Glomerular visceral epithelial cell (primary cell): ENCODE data around the gene CILP.

Experiments
- DNase-seq: peaks from one replicate; pipeline ENCODE4 v3.0.0-alpha.2; 2016; ENCODE audit errors: extremely low spot score

Gene CILP

DNA sequence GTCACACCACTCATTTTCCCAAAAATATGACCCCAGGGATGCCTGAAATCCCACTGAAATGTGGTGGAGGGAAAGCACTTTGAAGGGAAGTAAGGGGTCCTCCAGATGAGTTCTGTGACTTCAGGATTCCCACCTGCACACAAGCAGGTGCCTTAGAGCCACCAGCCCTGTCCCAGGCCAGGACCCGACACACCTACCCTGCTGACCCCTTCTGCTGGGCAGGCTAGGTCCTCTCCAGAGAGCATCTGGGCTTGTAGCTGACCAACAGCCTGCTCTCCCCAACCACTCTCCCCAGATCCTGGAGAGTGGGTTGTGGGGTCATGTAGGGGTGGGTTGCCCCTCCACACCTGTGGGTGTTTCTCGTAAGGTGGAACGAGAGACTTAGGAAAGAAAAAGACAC lies 14.9 kb upstream of the CILP start:
- DNase-seq = no peak

DNA sequence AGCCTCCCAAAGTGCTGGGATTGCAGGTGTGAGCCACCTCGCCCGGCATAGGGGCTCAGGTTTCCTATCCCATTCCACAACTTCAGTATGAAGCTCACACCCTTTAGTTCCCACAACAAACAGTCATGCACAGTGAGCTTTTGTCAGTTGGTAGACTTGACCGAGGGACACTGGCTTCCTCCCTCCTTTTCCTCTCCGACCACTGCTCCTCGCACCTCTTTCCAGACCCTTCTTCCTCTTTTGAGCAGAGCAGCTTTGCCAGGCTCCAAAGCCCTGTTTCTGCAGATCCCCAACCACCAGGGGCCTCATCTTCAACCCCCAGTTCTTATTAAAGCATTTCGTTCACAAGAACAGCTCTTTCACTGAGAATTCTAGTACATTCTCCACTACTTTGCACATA lies 12.7 kb upstream of the CILP start:
- no peak for DNase-seq

DNA sequence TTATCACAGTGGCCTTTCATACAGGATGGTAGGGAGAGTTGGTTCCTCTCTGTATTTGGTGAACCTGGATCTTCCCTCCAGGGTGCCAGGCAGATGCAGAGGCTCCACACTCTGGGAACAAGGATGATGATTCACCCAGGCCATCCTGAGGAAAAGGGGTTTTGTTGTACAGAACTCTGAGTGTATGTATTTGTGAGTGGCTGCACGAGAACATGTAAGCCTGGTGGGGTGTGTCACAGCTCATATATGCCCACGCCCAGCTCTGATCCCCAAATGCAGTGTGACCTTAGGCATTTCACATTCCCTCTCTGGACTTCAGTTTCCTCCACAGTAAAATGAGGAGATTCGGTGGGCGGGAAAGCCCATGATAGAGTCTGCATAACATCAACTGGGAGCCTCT lies 11.6 kb upstream of the CILP start:
- no peak for DNase-seq

DNA sequence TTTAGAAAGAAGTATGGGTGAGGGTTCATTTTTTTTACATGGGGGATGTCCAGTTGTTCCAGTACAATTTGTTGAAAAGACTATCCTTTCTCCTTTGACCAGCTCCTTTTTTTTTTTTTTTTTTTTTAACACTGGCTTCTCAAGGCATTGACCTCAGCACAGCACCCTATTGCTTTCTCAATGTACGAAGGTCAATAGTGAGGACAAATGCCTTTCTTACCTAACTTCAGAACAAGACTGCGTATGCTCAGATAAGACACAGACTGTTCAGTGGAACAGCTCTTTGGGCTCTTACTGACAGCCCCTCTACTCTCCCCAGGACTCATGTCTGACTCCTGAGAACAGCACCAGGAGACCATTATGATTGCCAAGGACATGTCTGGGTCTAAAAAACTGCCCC lies 10.4 kb upstream of the CILP start:
- DNase-seq = no peak

DNA sequence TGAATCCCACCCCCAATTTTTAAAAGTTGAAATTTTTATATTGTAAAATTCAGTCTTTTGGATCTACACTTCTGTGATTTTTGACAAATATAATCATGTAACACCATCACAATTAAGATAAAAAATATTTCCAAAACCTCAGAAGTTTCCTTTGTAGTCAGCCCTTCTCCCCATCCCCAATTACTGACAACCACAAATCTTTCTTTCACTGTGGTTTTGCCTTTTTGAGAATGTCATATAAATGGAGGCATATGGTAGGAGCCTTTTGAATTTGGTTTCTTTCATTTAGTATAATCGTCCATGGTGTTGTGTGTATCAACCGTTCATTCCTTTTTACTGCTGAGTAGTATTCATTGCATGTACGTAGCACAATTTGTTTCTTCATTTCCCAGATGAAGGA lies 7.9 kb upstream of the CILP start:
- DNase-seq = no peak

DNA sequence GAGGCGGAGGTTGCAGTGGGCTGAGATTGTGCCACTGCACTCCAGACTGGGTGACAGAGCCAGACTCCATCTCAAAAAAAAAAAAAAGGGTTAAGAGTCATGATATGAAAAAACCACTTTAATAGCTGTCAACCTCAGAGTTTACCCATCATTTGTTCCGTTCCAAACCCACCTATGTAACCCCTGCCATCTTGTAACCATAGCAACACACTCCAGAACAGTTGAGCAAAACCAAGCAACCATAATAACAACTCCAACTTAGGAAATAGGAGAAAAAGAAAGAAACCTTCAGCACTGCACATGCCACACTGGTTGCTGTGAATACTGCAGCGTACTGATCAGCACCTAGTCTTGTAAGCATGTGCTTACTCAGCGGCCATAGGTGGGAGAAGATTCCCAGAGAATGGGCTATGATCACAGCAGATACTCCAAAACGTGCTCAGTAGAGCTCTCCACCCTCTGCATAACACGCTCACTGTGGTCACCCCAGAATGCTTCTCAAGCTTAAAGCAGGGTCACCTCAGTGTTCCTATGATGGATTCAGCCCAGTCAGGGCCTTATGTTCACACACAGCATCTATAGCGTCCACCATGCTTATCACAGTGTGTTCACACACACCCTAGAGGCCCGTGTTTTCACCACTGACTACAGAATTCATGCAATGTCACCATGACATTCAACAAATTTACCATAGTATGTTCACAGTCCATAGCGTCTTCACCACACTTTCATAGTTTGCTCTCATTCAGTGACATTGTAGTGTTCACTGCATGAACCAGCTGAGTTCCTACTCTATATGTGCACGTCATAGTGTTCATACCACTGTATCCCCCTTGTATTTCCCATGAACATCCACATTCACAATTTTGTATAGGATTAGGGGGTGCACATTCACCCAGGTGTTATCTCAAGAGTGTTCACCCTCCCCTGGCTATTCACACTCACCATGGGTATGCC lies 6.5 kb upstream of the CILP start:
- no peak for DNase-seq

DNA sequence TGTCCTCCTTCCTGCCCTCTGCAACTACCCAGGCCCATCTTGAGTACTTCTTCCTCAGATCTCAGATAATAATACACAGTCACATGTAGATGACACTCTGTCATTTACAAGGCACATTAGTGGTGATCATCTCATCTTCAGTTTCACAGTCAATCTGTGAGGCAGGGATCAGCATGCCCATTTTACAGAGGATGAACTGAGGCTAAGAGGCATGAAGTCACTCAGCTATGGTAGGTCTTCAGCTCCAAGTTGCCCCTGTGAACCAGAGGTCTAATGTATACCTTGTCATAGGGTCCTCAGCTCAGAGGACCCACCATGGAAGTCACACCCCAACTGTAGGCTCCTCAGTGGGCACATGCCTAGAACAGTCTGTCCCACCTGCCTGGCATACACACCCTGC lies 4.2 kb upstream of the CILP start:
- DNase-seq = no peak

DNA sequence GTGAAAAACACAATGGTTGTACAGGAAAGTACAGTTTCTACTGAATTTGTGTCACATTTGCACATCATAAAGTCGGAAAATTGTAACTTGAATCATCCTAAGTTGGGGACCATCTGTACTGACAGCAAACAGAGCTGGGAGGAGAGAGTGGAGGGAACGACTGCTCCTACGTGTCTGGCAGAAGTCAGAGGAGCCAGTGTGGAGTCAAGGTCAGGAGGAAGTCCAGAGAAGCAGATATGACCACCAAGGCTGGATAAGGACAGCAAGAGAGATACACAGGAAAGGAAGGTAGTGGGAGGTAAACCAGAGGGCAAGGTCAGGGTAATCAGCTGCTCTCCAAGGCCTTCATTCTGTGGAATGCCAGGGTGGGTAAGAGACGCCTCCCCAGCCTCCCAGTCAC lies 2.7 kb upstream of the CILP start:
- DNase-seq = no peak

DNA sequence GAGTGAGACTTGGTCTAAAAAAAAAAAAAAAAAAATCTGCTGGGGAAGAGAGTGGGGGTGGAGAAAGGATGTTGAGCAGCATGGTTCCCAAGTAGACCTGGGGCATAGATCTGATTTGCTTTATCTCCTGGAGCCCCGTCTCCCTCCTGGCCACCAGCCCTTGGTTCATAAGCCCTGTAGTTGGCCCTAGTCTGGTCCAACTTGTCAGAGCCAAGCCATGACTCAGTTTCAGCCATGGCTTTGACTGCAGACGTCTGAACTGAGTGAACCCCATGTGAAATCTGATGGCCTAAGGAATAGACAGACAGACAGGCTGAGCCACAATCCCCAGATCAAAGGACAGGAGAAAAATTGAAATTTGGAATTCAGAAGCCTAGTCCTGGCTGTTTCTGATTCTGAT lies 2.0 kb upstream of the CILP start:
- DNase-seq = no peak

DNA sequence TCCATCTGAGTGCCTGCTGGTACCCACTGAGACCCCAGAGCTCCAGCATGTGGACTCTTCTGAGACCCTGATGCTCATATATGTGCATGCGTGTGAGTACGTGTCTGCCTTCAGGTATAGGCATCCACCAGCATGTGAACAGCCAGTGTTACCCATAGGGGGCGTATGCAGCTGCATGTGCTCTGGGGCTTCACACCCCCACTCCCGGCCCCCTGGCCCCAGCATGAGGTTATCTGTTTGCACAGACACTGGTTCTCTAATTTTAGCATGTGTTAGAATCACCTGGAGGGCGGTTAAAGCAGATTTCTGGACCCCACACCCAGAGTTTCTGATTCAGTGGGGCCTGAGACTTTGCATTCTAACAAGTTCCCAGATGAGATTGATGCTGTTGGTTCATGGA lies 824 bp upstream of the CILP start:
- DNase-seq = no peak

DNA sequence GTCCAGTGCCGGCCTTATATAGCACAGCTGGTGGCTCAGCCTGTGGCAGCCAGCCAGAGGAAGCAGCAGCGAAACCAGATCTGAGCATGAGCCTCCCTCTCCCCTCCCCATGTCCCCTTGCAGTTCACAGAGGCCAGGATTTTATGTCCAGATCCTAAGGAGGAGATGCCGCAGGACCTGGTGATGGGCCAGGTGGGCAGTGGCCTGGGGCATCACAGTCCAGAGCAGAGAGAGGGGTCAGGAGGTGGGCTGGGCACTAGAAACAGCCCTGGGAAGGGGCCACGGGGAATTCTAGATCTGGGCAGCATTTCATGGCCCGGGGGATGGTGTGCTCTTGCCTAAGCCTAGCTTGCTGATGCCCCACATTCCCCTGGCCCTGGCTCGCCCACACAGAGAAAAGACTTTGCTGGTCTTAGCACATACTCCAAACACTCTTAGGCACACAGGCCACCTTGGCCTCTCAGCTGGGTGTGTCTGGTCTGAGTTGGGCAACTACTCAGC lies 259 bp upstream of the CILP start:
- DNase-seq = peak; percentile 36

DNA sequence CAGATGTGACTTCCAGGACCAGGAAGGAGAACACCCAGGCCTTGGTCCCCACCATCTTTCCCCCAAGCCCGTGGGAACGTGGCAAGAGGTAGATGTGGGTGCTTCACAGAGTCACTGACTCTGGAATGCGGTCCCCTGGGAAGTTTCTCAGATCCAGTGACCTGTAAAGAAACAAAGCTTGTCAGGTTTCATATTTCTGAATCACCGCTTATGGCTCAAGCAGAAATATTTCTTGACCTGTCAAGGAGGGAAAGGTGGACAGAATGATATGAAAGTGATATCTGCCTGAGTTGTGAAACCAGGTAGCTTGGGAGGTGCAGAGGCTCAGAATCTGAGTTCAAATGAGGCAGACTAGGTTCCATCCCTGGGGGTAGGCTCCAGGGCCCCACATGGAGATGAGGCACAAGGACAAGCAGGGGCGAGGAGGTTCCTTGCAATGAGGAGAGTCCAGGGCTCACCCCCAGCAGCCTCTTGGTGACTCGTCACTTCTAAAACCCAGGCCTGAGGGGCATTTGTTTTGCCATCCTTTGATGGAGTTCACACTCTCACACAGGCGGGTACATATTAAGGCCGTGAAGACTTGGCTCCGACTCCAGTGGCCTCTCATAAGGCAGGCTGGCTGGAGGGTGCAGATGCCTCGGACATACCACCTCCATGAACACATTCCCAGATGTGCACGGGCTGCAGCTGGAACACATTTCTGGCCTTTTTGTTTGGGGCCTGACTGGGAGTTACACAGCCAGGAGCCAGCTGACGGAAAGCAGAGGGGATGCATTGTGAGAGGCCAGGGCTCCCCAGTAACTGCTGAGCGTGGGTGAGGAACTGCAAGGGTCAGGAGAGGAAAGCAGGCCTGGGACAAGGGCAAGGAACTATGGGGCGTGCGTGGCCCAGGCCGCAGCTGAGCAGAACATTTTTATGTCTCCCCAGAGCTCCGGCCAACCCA lies 1.3 kb downstream of the CILP start:
- peak; percentile 32 for DNase-seq

DNA sequence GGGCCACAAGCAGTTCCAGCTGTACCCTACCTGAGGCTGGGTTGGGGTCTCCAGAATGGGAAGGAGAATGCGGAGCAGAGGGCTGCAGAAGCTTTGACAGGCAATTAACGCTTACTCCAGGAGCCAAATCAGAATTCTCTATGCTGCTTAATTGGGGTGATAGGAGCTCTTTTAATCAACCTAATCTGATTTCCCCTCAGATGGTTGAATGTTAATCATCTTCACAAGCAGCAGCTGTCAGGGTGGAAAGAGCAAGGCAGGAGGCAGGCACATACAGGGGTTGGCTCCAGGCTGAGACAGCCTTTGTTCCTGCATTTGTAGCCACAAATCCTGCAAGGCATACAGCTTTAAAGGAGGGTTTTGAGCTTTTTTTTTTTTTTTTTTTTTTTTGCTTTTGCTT lies 2.6 kb downstream of the CILP start:
- DNase-seq = no peak

DNA sequence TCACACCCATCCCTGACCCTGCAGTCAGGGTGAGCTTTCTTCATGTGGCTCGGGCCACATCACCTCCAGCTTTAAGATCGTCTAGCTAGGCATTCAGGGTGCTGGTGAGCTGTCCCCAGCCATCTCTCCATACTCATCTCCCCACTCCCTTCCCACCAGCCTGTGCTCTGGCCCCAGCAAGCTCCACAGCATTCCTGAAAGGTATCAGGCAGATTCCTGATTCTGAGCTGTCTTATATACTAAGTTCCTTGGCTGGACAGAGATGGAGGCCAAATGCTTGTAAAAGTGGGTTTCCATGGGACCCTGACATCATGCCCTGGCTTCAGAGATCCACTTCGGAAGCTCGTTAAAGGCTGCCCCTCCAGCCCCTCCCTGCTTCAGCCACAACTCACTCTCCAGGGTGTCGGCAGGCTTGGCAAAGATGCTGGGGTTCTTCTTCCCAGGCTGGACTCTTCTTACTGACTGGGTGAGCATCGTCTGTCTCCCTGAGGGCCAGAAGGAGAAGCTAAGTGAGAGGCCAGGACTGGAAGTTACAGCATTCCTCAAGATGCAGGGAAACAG lies 3.9 kb downstream of the CILP start:
- DNase-seq = no peak

DNA sequence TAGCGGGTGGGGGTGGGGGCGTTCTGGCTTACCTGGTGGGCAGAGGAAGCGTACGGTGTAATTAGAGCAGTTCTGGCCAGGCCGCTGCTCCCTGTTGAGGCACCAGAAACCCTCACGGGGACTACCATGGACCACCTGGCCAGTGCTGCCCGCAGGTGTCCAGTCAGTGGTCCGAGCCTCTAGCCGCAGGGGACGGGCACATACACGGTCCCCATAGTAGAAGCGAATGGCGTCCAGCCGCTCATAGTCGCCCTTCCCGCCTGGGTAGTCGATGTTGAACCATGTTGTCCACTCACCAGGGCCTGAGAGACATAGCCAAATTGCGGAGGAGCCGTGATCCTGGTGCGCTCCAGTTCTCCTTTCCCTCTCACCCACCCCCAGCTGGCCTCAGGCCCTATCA lies 4.5 kb downstream of the CILP start:
- no peak for DNase-seq

DNA sequence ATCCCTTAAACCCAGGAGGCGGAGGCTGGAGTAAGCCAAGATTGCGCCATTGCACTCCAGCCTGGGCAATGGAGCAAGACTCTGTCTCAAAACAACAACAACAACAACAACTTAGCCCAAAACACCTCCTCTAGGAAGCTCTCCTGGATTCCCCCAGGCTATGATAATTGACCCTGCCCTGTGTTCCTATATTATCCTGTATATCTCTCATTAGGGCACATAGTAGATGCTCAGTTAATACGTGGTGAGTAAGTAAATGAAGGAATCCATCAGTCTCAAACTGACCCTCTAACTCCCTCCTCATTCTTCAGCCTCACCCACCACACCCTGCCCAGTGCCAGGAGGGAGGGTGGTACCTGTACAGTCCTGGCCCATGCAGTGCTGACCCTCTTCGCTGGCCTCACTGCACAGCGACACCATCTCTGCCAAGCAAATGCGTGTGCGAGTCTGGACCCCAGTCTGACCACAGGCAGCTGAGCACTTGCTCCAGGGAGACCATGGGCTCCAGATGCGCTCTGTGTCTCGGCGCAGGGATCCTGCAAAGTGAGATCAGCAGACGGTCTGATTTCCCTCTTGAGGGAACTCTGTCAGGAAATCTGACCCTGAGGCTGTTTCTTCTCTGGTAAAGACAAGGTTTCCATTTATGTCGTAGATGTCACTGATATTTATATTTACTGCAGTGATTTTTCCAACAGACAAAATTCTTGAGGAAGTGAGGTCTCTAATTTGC lies 6.2 kb downstream of the CILP start:
- no peak for DNase-seq

DNA sequence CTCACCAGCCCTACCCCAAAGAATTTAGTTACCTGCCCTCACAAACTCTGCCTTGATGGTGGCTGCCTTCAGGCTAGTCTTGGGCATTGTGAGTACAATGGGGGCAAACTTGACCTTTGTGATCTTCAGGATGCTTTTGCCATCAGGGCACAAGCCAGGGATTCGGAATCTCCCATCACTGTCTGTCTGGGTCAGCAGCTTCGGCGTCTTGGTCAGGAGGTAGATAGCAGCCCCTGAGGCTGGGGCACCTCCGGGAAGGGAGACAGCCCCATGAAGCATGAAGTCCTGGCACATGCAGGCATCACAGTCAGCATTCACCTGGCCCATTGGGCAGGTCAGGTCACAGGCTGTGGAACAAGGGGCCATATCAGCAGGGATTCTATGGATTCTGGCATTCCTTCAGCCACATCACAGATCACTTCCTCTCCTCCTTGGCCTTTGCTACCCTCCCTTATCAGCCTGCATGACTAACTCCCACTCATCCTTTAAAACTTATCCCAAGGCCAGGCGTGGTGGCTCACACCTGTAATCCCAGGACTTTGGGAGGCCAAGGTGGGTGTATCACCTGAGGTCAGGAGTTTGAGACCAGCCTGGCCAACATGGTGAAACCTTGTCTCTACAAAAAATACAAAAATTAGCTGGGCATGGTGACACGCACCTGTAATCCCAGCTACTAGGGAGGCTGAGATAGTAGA lies 6.9 kb downstream of the CILP start:
- no peak for DNase-seq

DNA sequence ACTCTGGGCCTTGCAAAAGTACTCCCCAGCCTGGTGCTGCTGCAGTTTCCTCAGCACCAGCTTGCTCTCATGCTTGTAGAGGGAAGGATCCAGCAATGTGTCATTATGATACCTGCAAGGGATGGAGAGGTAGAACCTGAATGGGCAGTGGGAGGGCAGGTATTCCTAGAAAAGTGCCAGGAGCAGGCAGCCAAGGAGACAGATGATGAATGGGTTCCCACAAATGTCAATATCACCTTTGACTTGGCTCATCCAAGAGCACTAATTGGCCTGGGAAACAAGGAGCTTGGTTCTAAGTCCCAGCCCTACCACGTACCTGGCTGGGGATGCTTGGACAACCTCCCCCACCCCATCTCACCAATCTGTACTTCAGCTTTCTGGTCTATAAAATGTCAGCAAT lies 9.4 kb downstream of the CILP start:
- no peak for DNase-seq

DNA sequence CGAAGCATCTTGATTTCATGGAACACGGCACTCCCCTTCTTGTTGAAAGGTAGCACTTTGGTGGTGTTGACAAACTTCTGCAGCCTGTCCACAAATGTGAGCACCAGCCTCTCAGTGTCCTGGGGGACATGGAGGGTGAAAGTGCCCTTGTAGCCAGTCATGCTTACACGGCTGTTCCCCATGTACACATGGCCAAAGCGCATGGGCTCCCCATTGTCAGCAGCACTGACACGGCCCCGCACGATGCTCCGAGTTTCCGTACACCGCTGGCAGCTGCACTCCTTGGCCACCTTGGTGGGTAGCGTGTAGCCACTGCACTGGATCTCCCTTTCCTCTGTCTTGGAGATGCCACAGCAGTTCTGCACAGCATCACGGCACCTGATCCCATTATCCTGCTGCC lies 12.7 kb downstream of the CILP start:
- no peak for DNase-seq

DNA sequence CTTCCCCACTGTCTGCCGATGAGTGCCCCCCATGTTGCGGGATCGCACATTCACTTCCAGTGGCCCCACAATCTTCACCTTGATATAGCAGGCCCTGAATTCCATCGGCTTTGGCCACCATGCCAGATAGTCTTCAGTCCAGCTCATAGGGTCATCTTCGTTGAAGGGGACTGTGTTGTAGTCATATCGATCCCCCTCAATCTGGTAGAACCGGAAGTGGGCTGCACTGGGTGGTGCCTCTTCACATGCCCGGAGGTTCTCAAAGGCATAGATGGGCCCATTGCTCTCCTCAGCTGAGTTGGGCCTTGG lies 14.0 kb downstream of the CILP start:
- DNase-seq = no peak

DNA sequence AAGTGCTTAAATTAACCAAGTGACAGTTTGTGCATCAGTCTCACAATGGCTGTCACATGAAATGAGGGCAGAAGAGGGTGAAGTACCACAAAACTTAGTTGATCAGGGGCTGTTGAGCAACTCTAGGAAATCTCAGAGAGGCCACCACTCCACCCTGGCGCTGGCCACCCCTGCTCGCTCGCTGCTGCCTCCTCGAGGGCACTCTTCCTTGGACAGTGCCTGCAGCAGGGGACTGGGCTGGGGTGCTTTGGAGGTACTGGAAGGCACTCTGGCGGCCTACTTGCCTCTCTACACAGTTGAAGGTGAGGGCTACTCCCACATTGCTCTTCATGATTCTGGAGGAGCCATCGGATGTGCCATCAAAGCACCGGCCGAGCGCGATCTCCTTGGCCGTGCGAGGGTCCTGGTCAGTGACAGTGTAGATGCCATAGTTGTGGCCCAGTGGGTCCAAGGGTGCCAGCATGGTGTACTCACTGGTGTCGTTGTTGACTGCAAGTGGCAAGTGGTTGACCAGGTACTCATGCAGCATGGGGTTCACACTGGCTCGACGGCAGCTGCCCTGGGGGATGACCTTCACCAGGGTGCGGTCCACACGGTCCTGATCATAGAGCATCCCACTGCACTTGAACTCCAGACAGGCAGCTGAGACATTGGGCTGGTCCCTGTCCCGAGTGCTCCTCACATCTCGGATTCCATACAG lies 14.5 kb downstream of the CILP start:
- no peak for DNase-seq
